CD4-positive, alpha-beta T cell treated with Interferon alpha-2 for 1 hour (primary cell): ENCODE data around the gene SPATS2L.
"Not testable (repeated sequence)": the region's sequence is repeated elsewhere in the genome, so short reads cannot be mapped to it uniquely, and the experiment has no call there.

Experiments
- DNase-seq, 2 donors: peaks; one replicate each; pipeline ENCODE4 v3.0.0-alpha.2; 2020 to 2022

Gene SPATS2L

GRCh38 chr2:200320991-200321390 is 14.5 kb downstream of the SPATS2L start:
- DNase-seq, result no peak

- no peak for DNase-seq
Measured at GRCh38 chr2:200321780-200322534, 15.5 kb downstream of the SPATS2L start.

GRCh38 chr2:200322607-200323006 is 16.1 kb downstream of the SPATS2L start:
- no peak for DNase-seq

- DNase-seq, result no peak
Measured at GRCh38 chr2:200324362-200324761, 17.9 kb downstream of the SPATS2L start.

- DNase-seq, result no peak
Measured at GRCh38 chr2:200329384-200329783, 22.9 kb downstream of the SPATS2L start.

- no peak for DNase-seq
Measured at GRCh38 chr2:200329798-200330197, 23.3 kb downstream of the SPATS2L start.

GRCh38 chr2:200330351-200331060 is 24.0 kb downstream of the SPATS2L start:
- DNase-seq, result no peak

GRCh38 chr2:200331061-200331400 is 24.5 kb downstream of the SPATS2L start:
- DNase-seq, result no peak

- no peak for DNase-seq
Measured at GRCh38 chr2:200335657-200336056, 29.2 kb downstream of the SPATS2L start.

GRCh38 chr2:200336980-200337615 is 30.6 kb downstream of the SPATS2L start:
- no peak for DNase-seq

- DNase-seq, result no peak
Measured at GRCh38 chr2:200337621-200338020, 31.1 kb downstream of the SPATS2L start.

GRCh38 chr2:200338692-200339091 is 32.2 kb downstream of the SPATS2L start:
- no peak for DNase-seq

GRCh38 chr2:200340508-200341224 is 34.2 kb downstream of the SPATS2L start:
- no peak for DNase-seq

- no peak for DNase-seq
Measured at GRCh38 chr2:200341376-200341775, 34.9 kb downstream of the SPATS2L start.

- no peak for DNase-seq
Measured at GRCh38 chr2:200342235-200342634, 35.7 kb downstream of the SPATS2L start.

- no peak for DNase-seq
Measured at GRCh38 chr2:200342654-200343053, 36.2 kb downstream of the SPATS2L start.

GRCh38 chr2:200344202-200344601 is 37.7 kb downstream of the SPATS2L start:
- not testable (repeated sequence) for DNase-seq

- no peak for DNase-seq
Measured at GRCh38 chr2:200345975-200346374, 39.5 kb downstream of the SPATS2L start.

- DNase-seq, result no peak
Measured at GRCh38 chr2:200347301-200347700, 40.8 kb downstream of the SPATS2L start.

- DNase-seq, result no peak
Measured at GRCh38 chr2:200348897-200349563, 42.5 kb downstream of the SPATS2L start.

- DNase-seq, result no peak
Measured at GRCh38 chr2:200349868-200350267, 43.4 kb downstream of the SPATS2L start.

- DNase-seq, result no peak
Measured at GRCh38 chr2:200350850-200351285, 44.4 kb downstream of the SPATS2L start.

- DNase-seq, result no peak
Measured at GRCh38 chr2:200351815-200352214, 45.3 kb downstream of the SPATS2L start.
